GM04504 (cell line): Measurements from ENCODE around the gene SYDE2.
A peak's percentile ranks its signal among the peaks of the same experiment; 100 is the strongest.
"Not testable (repeated sequence)": the region's sequence is repeated elsewhere in the genome, so short reads cannot be mapped to it uniquely, and the experiment has no call there.

Source experiments
- DNase-seq: peaks from one replicate; pipeline ENCODE4 v3.0.0-alpha.2; 2012; ENCODE audit warnings: low read depth

The SYDE2 gene

DNA sequence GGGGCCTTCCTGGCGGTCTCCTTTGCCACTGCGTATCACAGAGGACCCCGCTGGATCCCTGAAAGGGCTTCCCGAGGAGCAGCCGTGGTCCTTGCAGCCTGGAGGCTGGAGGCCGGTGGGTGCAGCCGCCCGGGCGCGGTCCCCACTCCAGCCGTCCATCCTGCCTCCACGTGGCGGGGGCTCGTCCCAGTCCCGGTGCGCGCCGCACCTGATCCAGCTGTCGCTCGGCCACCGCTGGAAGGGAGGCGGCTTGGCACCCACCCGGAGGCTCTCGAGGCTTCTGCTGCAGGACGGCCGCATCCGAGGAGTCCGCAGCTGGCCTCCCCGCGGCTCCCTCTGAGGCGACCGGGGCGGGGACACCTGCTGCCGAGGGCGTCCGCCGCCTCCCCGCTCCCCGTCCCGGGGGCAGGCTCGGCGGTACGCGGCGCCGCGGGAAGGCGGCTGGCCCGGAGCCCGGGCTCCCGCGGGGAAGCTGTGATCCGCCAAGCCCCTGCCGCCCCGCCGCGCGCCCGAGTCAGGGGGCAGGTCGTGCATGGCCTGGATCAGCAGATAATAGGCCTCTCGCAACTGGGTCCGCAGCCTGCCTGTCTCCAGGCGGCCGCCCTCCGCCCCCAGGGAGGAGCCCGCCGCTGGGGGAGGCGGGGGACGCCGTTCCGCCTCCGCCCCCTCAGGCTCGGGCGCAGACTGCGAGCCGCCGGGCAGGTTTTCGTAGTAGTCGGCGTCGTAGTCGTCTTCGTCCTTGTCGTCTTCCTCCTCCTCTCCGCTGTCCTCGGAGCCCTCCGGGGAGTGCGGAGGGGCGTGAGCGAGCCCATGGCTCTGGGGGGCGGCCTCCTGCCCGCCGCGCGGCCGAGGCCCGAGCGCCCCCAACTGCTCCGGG, at the start of gene SYDE2:
TSS of gene SYDE2 (minus strand) at position 554 of the 877 bp plus-strand sequence. CDS start at position 534, 20 bp downstream.
- peak; percentile 46 for DNase-seq

DNA sequence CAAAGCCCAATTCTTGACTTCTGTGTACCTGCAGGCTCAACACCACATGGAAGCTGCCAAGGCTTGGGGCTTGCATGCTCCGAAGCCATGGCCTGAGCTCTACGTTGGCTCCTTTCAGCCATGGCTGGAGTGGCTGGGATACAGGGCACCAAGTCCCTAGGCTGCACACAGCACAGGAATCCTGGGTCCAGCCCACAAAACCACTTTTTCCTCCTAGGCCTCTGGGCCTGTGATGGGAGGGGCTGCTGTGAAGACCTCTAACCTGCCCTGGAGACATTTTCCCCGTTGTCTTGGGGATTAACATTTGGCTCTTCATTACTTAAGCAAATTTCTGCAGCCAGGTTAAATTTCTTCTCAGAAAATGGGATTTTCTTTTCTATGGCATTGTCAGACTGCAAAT, 48.2 kb upstream of the SYDE2 start:
- not testable (repeated sequence) for DNase-seq

GRCh38 chr1:85245891-85246290, 45.1 kb upstream of the SYDE2 start:
- DNase-seq: no peak

- DNase-seq: no peak
These were observed 44.6 kb upstream of the SYDE2 start for GRCh38 chr1:85245456-85245855.

GRCh38 chr1:85244271-85245061, 43.6 kb upstream of the SYDE2 start:
- DNase-seq: peak; percentile 86

DNA sequence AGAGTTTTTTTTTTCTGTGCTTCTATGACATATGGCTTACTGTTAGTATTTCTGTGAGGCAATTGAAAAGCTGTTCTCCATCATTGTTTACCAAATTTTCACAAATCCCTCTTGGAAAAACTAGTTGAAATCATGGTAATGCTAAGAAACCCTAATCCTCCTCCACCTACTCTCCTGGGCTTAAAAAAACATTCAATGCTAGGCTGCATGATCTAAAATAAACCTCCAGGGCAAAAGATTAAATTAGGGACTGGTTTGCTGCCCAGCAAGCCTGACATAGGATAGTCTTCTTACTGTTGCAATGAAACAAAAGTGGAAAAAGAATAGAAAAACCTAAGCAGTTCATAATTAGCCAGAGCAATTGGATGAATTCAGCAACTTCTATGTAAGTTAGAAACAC, 42.6 kb upstream of the SYDE2 start:
- DNase-seq: no peak

DNA sequence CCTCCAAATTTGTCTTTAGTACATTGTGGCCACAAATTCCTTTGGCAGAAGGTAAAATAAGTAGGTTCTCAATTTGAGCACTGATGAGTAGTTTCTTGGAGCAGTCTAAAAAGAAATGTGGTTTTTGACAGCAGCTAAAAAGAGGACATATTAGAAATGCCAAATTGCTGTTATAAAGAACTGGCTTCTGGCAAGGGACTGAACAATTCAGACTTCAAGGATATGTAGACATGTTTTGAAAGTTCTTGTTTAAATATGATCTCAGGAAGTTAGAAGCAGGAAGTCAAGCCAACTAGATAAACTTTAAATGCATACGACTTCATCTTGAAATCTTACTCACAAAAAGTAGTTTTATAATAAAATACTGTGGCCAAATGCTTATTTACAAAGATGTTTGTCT, 39.8 kb upstream of the SYDE2 start:
- no peak for DNase-seq

- no peak for DNase-seq
These were observed 39.4 kb upstream of the SYDE2 start for GRCh38 chr1:85240174-85240601.

DNA sequence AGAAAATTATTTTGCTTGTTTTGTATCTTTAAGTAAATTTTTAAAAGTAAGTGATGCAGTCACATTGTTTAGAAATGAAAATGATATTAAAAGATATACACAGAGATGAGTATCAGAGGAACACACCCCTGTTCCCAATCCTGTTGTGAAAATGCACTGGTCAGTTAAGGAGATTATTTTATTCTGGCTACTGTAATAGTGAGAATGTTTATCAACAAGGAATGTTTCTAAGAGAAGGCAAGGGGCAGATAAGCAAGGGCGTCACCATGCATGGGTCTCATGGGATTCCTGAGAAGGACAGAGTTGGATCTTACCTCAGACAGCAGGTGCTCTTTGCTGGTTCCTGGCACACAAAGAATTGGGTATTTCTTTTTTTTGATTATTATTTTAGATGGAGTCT, 36.8 kb upstream of the SYDE2 start:
- no peak for DNase-seq

DNA sequence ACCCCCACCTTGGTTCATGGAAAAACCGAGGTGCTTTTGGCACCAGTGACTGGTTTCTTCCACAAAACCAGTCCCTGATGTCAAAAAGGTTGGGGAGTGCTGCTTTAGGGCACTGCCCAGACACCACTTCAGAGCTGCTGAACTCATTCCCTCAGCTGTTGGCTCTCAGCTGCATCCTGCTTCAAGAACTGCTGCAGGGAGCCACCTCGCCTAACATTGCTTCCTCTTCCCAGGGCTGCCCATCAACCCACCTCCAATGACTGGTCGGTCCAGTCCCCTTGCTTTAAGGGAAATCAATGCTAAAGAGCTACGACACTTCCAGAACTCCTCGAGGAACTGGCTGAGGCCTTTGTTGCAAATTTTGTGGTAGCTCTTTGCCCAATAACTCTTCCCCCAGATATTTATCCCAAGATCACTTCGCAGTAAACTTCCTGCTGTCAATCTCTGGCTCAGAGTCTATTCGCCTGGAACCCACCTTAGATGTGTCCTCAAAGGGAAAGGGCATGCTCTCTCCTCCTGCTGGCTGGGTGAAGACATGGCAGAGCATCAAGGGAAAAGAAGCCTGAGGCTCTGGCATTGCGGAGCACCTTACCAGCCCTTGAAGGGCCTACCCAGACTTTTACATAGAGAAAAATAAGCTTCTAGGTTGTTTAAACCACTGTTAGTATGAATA, 29.6 kb upstream of the SYDE2 start:
- no peak for DNase-seq

DNA sequence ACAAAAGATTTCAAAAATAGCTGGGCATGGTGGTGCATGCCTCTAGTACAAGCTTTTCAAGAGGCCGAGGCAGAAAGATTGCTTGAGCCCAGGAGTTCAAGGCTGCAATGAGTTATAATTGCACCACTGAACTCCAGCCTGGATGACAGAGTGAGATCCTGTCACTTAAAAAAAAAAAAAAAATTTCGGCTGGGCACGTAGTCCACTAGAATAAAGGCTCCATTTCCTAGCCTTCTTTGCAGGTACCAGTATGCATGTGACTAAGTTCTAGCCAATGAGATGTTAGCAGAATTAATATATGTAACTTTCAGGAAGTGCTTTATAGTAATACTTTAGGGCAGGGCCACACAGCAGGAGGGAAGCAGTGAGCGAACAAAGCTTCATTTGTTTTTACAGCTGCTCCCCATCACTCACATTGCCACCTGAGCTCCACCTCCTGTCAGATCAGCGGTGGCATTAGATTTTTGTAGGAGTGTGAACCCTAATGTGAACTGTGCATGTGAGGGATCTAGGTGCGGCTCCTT, 28.8 kb upstream of the SYDE2 start:
- DNase-seq: no peak

DNA sequence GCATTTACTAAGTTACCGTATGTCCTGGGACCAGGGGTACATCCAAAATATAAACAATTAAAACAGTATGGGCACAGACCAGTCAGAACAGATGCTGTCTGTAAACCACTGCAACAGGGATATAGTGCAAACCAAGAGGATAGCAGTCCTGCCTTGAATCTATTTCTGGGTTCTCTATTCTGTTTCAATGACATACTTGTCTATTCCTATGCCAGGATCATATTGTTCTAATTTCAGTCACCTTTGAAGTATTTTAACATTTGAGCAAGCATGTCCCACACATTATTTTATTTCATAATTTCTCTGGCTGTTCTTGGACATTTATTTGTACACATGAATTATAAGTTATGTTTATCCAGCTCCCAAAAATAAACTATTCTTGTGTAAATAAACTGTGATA, 28.2 kb upstream of the SYDE2 start:
- DNase-seq: no peak

DNA sequence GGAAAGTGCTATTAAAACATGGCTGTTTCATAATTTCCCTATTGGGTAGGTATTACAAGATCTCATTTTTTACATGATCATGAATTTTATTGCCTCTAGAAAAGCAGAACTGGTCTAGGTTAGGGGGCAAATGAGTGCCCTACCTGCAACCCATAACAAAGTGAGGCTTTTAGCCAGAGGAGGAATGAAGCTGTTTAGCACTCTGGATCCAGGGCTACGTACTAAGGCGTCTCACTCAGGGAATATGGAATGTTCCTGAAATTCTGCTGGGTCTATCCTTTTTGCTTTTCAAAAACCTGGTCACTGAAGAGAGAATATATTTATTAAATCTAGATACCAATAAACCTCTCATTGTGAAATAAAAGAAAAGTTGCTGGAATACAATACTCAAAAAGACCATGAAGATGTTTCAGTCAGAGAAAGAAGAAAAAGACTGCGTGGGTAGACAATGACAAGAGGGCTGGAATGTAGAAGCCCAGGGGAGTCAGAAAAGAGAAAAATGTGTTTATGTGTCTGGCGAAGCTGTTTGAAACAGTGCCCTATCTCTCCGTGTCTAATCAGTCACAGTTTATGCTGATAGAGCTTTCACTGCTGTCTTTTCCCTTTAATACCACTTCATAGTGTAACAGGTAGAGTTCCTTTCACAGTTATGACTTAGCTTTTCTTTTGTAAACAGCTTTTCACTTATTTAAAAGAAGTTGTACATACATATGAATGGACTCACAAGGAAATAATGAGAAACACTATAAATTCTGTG, 25.0 kb upstream of the SYDE2 start:
- no peak for DNase-seq

DNA sequence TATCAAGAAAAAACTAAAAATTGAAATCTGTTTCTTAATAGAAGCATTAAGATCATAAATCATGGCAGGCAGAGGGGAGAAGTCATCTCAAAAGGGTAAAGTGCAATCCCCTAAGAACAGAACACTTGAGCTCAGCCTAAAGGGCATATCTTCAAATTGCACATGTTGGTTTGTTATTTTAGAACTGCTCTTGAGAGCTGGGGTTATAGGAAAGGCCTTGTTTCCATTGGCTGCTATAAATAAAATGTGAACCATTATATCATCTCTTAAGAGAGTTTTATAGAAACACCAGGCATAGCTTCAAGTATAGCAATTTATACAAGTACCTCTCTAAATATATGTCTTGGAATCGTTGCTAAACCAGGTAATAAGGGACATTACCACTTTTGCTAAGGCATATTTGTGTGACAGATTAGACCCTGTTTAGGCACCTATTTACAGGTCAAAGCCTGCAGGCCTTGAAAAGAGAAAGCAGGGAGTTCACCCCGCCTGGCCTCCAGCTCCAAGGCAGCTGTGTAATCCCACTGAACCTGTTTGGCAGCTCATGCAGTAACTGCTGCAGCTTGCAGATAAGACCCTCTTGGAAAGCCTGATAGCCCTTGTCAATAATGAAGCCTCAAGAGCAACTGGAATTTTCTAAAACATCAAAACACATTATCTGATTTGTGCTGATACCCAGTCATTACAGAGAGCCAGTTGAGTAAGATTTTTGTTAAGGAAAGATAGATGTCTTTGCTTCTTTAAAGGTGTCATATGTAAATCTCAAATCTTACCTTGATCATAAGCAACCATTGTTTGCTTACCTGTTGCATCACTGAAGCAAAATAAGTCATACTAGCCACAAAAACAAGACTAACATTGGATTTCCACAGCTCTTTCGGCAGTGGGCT, 24.2 kb upstream of the SYDE2 start:
- DNase-seq: no peak

- DNase-seq: no peak
These were observed 23.5 kb upstream of the SYDE2 start for GRCh38 chr1:85224295-85224694.

- no peak for DNase-seq
These were observed 22.5 kb upstream of the SYDE2 start for GRCh38 chr1:85223334-85223733.

DNA sequence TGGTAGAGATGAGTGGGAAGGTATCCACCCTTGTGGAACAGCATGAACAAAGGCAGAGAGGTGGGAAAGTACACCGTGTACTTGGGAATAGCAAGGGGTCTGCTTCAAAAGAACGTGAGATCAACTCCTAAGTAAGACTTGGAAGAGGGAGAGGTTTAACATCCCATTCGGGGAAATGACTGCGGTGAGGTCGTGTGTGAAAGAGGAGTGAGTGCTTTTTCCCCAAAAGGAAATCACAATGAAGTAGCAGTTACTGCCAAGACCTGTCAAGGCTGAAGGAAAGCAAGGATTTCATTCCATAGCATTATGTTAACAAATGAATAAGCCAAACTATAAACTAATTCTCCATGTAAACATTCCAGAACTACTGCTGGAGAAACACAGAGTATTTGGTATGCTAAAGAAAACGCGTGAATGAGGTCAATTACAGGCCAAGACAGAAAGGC, 20.0 kb upstream of the SYDE2 start:
- DNase-seq: no peak

DNA sequence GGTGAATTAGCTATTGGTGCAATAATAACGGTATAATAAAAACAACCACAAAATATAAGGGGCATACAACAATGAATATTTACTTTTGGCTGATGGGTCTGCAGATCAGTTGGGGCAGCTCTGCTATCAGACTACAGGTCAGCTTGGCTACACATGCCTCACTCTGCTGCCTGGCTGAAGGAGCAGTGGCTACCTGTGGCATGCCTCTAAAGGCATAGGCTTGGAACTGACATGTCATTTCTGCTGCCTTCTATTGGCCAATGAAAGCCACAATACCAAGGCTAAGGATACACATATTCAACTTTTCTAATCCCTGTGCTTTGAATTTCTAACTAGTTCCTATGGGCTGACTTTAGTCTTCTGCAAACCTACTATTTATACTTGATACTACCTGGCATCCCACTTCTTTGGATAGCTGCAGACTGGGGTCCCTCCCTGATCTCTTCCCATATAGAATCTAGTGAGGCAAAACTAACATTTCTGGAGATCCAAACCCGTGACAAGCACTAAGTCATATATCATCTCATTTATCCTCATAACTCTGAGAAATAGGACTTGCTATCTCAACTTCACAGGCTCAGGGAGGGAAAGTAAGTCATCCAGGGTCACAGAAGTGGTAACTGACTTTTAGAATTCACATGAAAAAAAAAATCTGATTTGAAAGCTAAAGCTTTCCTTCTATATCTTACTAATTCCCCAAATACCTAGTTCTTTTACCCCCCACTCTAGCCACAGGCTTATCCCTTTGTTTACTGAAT, 19.2 kb upstream of the SYDE2 start:
- no peak for DNase-seq

- no peak for DNase-seq
These were observed 15.9 kb upstream of the SYDE2 start for GRCh38 chr1:85216697-85217096.

GRCh38 chr1:85214654-85215053, 13.8 kb upstream of the SYDE2 start:
- no peak for DNase-seq
